22Rv1 (cell line): ENCODE data around the gene MNAT1.

Experiments used
- H3K27ac ChIP-seq: fragments of 450-650 bp; 2 replicates; pipeline ENCODE4 v1.5.1; 2017
- CTCF ChIP-seq: fragments of 450-650 bp; IDR thresholded peaks from 2 replicates; pipeline ENCODE4 v1.5.1; 2017; ENCODE audit warnings: mild to moderate bottlenecking
- ZFX ChIP-seq: fragments of 450-650 bp; IDR thresholded peaks from 2 replicates; pipeline ENCODE4 v1.6.1; 2017; ENCODE audit warnings: antibody characterized with exemption, borderline replicate concordance

Gene MNAT1

GRCh38 chr14:60965402-60965801, 230.8 kb downstream of the MNAT1 start:
- H3K27ac ChIP-seq: no peak overlapping the region

DNA sequence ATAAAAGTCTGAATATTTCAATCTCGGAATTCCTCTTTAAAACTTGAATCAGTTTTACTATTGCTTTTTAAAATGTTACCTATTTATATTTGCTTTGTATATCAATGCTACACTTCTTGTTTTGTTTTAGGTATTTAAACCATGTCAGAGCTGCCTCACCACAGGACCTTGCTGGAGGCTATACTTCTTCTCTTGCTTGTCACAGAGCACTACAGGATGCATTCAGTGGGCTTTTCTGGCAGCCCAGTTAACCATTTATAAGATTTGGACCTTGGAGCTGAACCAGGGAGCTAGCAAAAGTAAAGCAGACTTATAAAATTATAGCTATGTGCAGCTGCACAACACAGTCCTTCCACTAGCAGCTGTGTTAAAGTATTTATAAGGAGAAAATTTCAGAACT, 233.5 kb downstream of the MNAT1 start:
- TF ChIP-seq ZFX (no peak), CTCF (no peak)
- H3K27ac ChIP-seq: no peak overlapping the region

More at GRCh38 chr14:60965402-60965801, 230.8 kb downstream of the MNAT1 start:
- TF ChIP-seq ZFX (no peak), CTCF (no peak)

DNA sequence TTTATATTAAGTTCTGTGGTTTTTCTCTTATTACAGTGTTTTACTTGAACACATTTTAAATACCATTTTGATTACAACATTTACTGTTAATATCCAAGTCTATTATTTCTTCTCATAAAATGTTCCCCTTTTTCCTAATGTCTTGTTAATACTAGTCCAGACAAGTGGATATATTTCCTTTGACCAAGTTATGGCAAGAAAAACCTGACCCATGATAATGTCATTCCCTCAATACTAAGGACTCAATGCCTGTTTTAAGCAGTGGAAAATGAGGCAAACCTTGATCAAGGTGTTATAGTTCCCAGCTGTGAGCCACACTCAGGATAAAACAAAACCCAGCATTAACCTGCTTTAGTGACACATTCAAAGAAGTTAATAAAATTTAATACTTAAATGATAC, 234.1 kb downstream of the MNAT1 start:
- no peak overlapping the region for H3K27ac ChIP-seq
- TF ChIP-seq ZFX: no peak
- no peak for TF ChIP-seq CTCF

GRCh38 chr14:60970146-60970545, 235.6 kb downstream of the MNAT1 start:
- no peak for TF ChIP-seq ZFX
- H3K27ac ChIP-seq: no peak overlapping the region

DNA sequence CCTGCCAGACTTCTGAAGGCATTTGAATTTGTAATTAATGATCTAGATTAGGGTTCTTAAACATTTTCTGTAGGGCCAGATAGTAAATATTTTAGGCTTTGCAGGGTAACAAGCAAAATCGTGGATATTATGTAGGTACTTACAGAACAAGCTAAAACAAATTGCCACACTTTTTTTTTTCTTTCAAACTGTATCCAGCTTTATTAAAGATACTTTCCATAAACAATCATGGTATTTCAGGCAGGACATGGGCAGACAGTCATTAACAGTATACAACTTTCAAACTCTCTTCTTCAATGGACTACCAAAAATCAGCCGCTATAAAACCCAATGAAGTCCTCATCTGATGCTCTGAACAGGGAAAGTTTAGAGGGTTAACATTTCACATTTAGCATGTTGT, 236.7 kb downstream of the MNAT1 start:
- no peak for TF ChIP-seq ZFX
- no peak overlapping the region for H3K27ac ChIP-seq

- TF ChIP-seq CTCF (no peak), ZFX (no peak)
- no peak overlapping the region for H3K27ac ChIP-seq
These were observed 237.7 kb downstream of the MNAT1 start for GRCh38 chr14:60972295-60972694.

DNA sequence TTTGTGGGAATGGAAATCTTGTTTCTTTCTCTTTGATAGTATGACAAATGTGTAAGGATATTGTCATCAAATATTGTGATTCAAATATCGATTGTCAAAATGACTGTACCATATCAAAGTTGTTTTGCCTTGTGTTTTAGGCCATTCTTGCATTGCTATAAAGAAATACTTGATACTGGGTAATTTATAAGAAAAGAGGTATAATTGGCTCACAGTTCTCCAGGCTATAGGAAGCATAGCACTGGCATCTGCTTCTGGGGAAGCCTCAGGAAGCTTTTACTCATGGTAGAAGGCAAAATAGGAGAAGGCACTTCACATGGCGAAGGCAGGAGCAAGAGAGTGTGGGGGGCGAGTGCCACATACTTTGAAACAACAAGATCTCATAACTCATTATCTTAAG, 238.5 kb downstream of the MNAT1 start:
- no peak for TF ChIP-seq CTCF
- no peak for TF ChIP-seq ZFX
- H3K27ac ChIP-seq: no peak overlapping the region

GRCh38 chr14:60974090-60974651, 239.6 kb downstream of the MNAT1 start:
- no peak overlapping the region for H3K27ac ChIP-seq
- TF ChIP-seq ZFX: no peak
- no peak for TF ChIP-seq CTCF
